Stimulated activated CD8-positive, alpha-beta memory T cell treated with anti-CD3 and anti-CD28 coated beads, Interleukin-7, amount 100 ng/mL, for 48 hours (primary cell): Measurements from ENCODE around the gene TSPAN9.

Experiments used
- DNase-seq, 2 donors: peaks; one replicate each; pipeline ENCODE4 v3.0.0-alpha.2; 2020; ENCODE audit warnings: low read depth in 1 of 2; ENCODE audit errors: extremely low read depth in 1 of 2

The TSPAN9 gene

GRCh38 chr12:3220382-3221321 is 143.5 kb downstream of the TSPAN9 start:
- DNase-seq = no peak

- DNase-seq = no peak
Observed at GRCh38 chr12:3222306-3222705, 145.1 kb downstream of the TSPAN9 start.

- DNase-seq = no peak
Observed at GRCh38 chr12:3222979-3223378, 145.8 kb downstream of the TSPAN9 start.

- DNase-seq = no peak
Observed at GRCh38 chr12:3223601-3224529, 146.7 kb downstream of the TSPAN9 start.

GRCh38 chr12:3224530-3224903 is 147.3 kb downstream of the TSPAN9 start:
- DNase-seq = no peak

GRCh38 chr12:3225154-3225795 is 148.1 kb downstream of the TSPAN9 start:
- peak in 1 of 2 donors; percentile 5 for DNase-seq

GRCh38 chr12:3225796-3226180 is 148.6 kb downstream of the TSPAN9 start:
- no peak for DNase-seq

GRCh38 chr12:3226264-3226663 is 149.1 kb downstream of the TSPAN9 start:
- DNase-seq = no peak

- no peak for DNase-seq
Observed at GRCh38 chr12:3227076-3227975, 150.1 kb downstream of the TSPAN9 start.

- DNase-seq = no peak
Observed at GRCh38 chr12:3228552-3228951, 151.4 kb downstream of the TSPAN9 start.

GRCh38 chr12:3229577-3229976 is 152.4 kb downstream of the TSPAN9 start:
- no peak for DNase-seq

GRCh38 chr12:3230758-3231375 is 153.7 kb downstream of the TSPAN9 start:
- no peak for DNase-seq

GRCh38 chr12:3231399-3231876 is 154.3 kb downstream of the TSPAN9 start:
- DNase-seq = no peak

GRCh38 chr12:3233797-3234196 is 156.6 kb downstream of the TSPAN9 start:
- no peak for DNase-seq

- DNase-seq = no peak
Observed at GRCh38 chr12:3236345-3237187, 159.4 kb downstream of the TSPAN9 start.

- no peak for DNase-seq
Observed at GRCh38 chr12:3238196-3238595, 161.0 kb downstream of the TSPAN9 start.

- DNase-seq = no peak
Observed at GRCh38 chr12:3241621-3242020, 164.4 kb downstream of the TSPAN9 start.

GRCh38 chr12:3242199-3242863 is 165.2 kb downstream of the TSPAN9 start:
- no peak for DNase-seq
